Suprapubic skin (tissue), 4 donors: ENCODE results near the gene LUC7L2. TPM values are rescaled to one million over a fixed set of nuclear protein-coding genes. Genes with fewer than 3 reads are reported as not detected.

Source experiments
- DNase-seq, 2 donors: peaks; one replicate each; pipeline ENCODE4 v3.0.0-alpha.2; 2019; ENCODE audit warnings: low spot score in 2 of 2
- H3K27ac ChIP-seq: fragments of 200-600 bp; sonication (generic); one replicate; pipeline ENCODE4 v1.5.1; 2019
- H3K27me3 ChIP-seq: fragments of 200-600 bp; sonication (generic); one replicate; pipeline ENCODE4 v1.5.1; 2019
- H3K36me3 ChIP-seq: fragments of 200-600 bp; sonication (generic); one replicate; pipeline ENCODE4 v1.5.1; 2019
- H3K4me1 ChIP-seq: fragments of 200-600 bp; sonication (generic); one replicate; pipeline ENCODE4 v1.5.1; 2019
- H3K4me3 ChIP-seq: fragments of 200-600 bp; sonication (generic); one replicate; pipeline ENCODE4 v1.5.1; 2019; ENCODE audit warnings: mild to moderate bottlenecking
- H3K9me3 ChIP-seq: fragments of 200-600 bp; sonication (generic); one replicate; pipeline ENCODE4 v1.5.1; 2019
- CTCF ChIP-seq, 2 donors: fragments of 200-600 bp in 1 of 2; fragments of 450-650 bp in 1 of 2; sonication (generic) in 1 of 2; IDR thresholded peaks; one replicate each; pipeline ENCODE4 v1.5.1; 2016 to 2019; ENCODE audit warnings: antibody characterized with exemption in 2 of 2, mild to moderate bottlenecking in 1 of 2, moderate library complexity in 1 of 2
- EP300 ChIP-seq: sonication (generic); formaldehyde crosslinking; IDR thresholded peaks from one replicate; pipeline ENCODE4 v1.6.1; 2017; ENCODE audit warnings: antibody characterized with exemption
- POLR2A ChIP-seq, 2 donors: fragments of 450-650 bp; IDR thresholded peaks; one replicate each; pipeline ENCODE4 v1.6.1; 2017; ENCODE audit warnings: antibody characterized with exemption in 2 of 2, mild to moderate bottlenecking in 2 of 2, moderate library complexity in 2 of 2
- POLR2AphosphoS5 ChIP-seq, 3 donors: sonication (generic); formaldehyde crosslinking; IDR thresholded peaks; one replicate each; pipeline ENCODE4 v1.6.1; 2017; ENCODE audit warnings: antibody characterized with exemption in 3 of 3
- WGBS: methylation state at CpG from one replicate; pipeline ENCODE4 v1.1.5; 2018; 5-methylcytosine and 5-hydroxymethylcytosine counted together
- total RNA-seq, 4 donors: library from RNA; depleted of rRNA; stranded (reverse); fragments of >200 nt; gene quantifications; one replicate each; pipeline ENCODE4 v1.1.0, GENCODE V29; 2016

Gene LUC7L2
- total RNA-seq, 4 donors from 2014 or later, result 39.7 to 115 (median 51.5) TPM

GRCh38 chr7:139370943-139371313 is 11.2 kb downstream of the LUC7L2 start:
- peaks cover 12% of the 10 kb centered on the region for H3K36me3 ChIP-seq
- no peak overlapping the region for H3K4me3 ChIP-seq
- no peak overlapping the region for H3K27ac ChIP-seq
- WGBS, result 83% methylated on average over 1 of the region's 1 CpG
- TF ChIP-seq EP300 (no peak), POLR2AphosphoS5 (IDR thresholded peaks at IDR 0.05) (no peak), POLR2A (IDR thresholded peaks at IDR 0.05) (no peak), CTCF (IDR thresholded peaks at IDR 0.05) (no peak)
- DNase-seq, result no peak
- H3K27me3 ChIP-seq, result no peaks in the 10 kb centered on the region
- H3K9me3 ChIP-seq, result no peaks in the 10 kb centered on the region
- H3K4me1 ChIP-seq, result peaks cover 47% of the 10 kb centered on the region

DNA sequence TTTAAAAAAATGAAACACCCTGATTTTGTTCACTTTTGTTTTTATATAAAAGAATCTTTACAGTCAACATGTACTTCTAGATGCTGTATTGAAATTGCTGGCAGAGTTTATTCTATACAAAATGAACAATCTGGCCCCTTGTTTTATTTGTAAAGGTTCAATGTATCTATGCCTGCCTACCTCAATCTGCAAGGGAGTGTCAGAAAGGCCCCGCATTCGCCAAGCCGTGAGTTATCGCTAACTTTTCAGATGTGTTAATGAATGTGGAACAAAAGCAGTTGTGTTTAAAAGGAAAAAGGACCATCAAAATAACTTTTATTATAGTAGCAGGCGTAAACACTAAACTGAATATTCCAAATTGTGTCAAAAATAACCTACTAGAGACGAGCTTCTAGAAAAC is 14.6 kb downstream of the LUC7L2 start:
- no peak overlapping the region for H3K27ac ChIP-seq
- WGBS, result 83% methylated on average over 6 of the region's 6 CpGs
- TF ChIP-seq POLR2AphosphoS5 (IDR thresholded peaks at IDR 0.05) (no peak), POLR2A (IDR thresholded peaks at IDR 0.05) (no peak), EP300 (no peak)
- DNase-seq, result no peak
- H3K4me3 ChIP-seq, result no peak overlapping the region
- H3K9me3 ChIP-seq, result no peaks in the 10 kb centered on the region
- H3K36me3 ChIP-seq, result peaks cover 39% of the 10 kb centered on the region
- H3K4me1 ChIP-seq, result peaks cover 29% of the 10 kb centered on the region
- H3K27me3 ChIP-seq, result no peaks in the 10 kb centered on the region

DNA sequence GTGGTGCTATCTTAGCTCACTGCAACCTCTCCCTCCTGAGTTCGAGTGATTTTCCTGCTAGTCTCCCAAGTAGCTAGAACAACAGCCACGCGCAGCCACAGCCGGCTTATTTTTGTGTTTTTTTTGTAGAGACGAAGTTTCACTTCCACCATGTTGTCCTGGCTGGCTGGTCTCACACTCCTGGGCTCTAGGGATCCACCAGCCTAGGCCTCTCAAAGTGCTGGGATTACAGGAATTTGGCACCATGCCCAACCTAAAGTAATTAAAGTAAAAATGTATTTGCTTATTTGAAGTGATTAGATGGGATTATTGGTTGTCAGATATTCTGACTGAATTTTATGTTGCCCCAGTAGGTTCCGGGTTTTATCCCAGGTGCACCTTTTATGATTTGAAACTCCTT is 22.7 kb downstream of the LUC7L2 start:
- Histone ChIP-seq H3K36me3 (peaks cover 78% of the 10 kb centered on the region), H3K4me3 (no peak overlapping the region), H3K27me3 (no peaks in the 10 kb centered on the region), H3K27ac (no peak overlapping the region), H3K9me3 (no peaks in the 10 kb centered on the region), H3K4me1 (no peaks in the 10 kb centered on the region)
- TF ChIP-seq EP300 (no peak), CTCF (IDR thresholded peaks at IDR 0.05) (no peak), POLR2AphosphoS5 (IDR thresholded peaks at IDR 0.05) (no peak), POLR2A (IDR thresholded peaks at IDR 0.05) (no peak)
- 89% methylated on average over 6 of the region's 6 CpGs for WGBS
- no peak for DNase-seq

GRCh38 chr7:139384611-139385010 is 24.9 kb downstream of the LUC7L2 start:
- Histone ChIP-seq H3K27ac (no peak overlapping the region), H3K4me3 (no peak overlapping the region), H3K9me3 (no peaks in the 10 kb centered on the region), H3K36me3 (peaks cover 60% of the 10 kb centered on the region), H3K4me1 (no peaks in the 10 kb centered on the region), H3K27me3 (no peaks in the 10 kb centered on the region)
- WGBS, result 91% methylated on average over 3 of the region's 3 CpGs
- TF ChIP-seq POLR2AphosphoS5 (IDR thresholded peaks at IDR 0.05) (no peak), EP300 (no peak), CTCF (IDR thresholded peaks at IDR 0.05) (no peak)
- DNase-seq, result no peak

DNA sequence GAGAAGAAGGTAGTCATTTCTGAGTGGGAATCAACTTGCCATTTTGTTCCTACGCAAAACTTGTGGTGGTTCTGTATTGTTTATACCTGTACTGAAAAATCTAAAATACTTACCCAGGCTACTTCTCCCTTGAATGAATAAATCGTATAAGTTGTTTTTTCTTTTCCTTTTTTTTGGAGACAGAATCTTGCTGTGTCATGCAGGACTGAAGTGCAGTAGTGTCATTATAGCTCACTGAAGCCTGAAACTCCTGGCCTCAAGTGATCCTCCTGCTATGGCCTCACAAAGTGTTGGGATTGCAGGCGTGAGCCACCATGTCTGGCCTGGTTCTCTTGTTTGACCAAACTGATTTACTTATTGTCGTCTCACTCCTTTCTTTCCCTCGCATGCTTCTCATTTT is 27.9 kb downstream of the LUC7L2 start:
- Histone ChIP-seq H3K27me3 (no peaks in the 10 kb centered on the region), H3K4me1 (no peaks in the 10 kb centered on the region), H3K9me3 (no peaks in the 10 kb centered on the region), H3K27ac (no peak overlapping the region), H3K4me3 (no peak overlapping the region), H3K36me3 (peaks cover 47% of the 10 kb centered on the region)
- WGBS, result 94% methylated on average over 5 of the region's 5 CpGs
- no peak for TF ChIP-seq CTCF (IDR thresholded peaks at IDR 0.05)
- no peak for TF ChIP-seq POLR2AphosphoS5 (IDR thresholded peaks at IDR 0.05)
- no peak for TF ChIP-seq EP300
- no peak for TF ChIP-seq POLR2A (IDR thresholded peaks at IDR 0.05)
- no peak for DNase-seq

- WGBS, result 88% methylated on average over 3 of the region's 3 CpGs
- no peak for DNase-seq
- Histone ChIP-seq H3K36me3 (peaks cover 45% of the 10 kb centered on the region), H3K4me3 (no peak overlapping the region), H3K4me1 (no peaks in the 10 kb centered on the region), H3K27me3 (no peaks in the 10 kb centered on the region), H3K9me3 (no peaks in the 10 kb centered on the region), H3K27ac (no peak overlapping the region)
- no peak for TF ChIP-seq POLR2A (IDR thresholded peaks at IDR 0.05)
- TF ChIP-seq CTCF (IDR thresholded peaks at IDR 0.05), result no peak
- no peak for TF ChIP-seq POLR2AphosphoS5 (IDR thresholded peaks at IDR 0.05)
- no peak for TF ChIP-seq EP300
Observed at GRCh38 chr7:139389091-139389490, 29.4 kb downstream of the LUC7L2 start.
